Stimulated activated CD8-positive, alpha-beta memory T cell treated with anti-CD3 and anti-CD28 coated beads, Interleukin-7, amount 100 ng/mL, for 48 hours (primary cell): Measurements from ENCODE around the gene CASP8.
"Not testable (repeated sequence)": the region's sequence is repeated elsewhere in the genome, so short reads cannot be mapped to it uniquely, and the experiment has no call there.

Experiments
- DNase-seq, 2 donors: peaks; one replicate each; pipeline ENCODE4 v3.0.0-alpha.2; 2020; ENCODE audit warnings: low read depth in 1 of 2; ENCODE audit errors: extremely low read depth in 1 of 2

The CASP8 gene

GRCh38 chr2:201267278-201268030, 7.1 kb downstream of the CASP8 start:
- no peak for DNase-seq

GRCh38 chr2:201269764-201270163, 9.4 kb downstream of the CASP8 start:
- DNase-seq: no peak

- no peak for DNase-seq
These were observed 10.1 kb downstream of the CASP8 start for GRCh38 chr2:201270293-201271001.

GRCh38 chr2:201271917-201272316, 11.6 kb downstream of the CASP8 start:
- no peak for DNase-seq

- DNase-seq: no peak
These were observed 13.1 kb downstream of the CASP8 start for GRCh38 chr2:201273330-201273983.

- DNase-seq: no peak
These were observed 14.7 kb downstream of the CASP8 start for GRCh38 chr2:201275069-201275468.

GRCh38 chr2:201275990-201276389, 15.7 kb downstream of the CASP8 start:
- no peak for DNase-seq

- no peak for DNase-seq
These were observed 16.2 kb downstream of the CASP8 start for GRCh38 chr2:201276511-201276910.

GRCh38 chr2:201279079-201279478, 18.7 kb downstream of the CASP8 start:
- no peak for DNase-seq

GRCh38 chr2:201280191-201281040, 20.1 kb downstream of the CASP8 start:
- no peak for DNase-seq

GRCh38 chr2:201285499-201285898, 25.2 kb downstream of the CASP8 start:
- no peak for DNase-seq

GRCh38 chr2:201290457-201291148, 30.3 kb downstream of the CASP8 start:
- DNase-seq: not testable (repeated sequence)

GRCh38 chr2:201298462-201299052, 38.2 kb downstream of the CASP8 start:
- no peak for DNase-seq

- not testable (repeated sequence) for DNase-seq
These were observed 39.6 kb downstream of the CASP8 start for GRCh38 chr2:201299929-201300328.

GRCh38 chr2:201307876-201308275, 47.5 kb downstream of the CASP8 start:
- no peak for DNase-seq

- no peak for DNase-seq
These were observed 48.6 kb downstream of the CASP8 start for GRCh38 chr2:201308914-201309313.

- DNase-seq: no peak
These were observed 53.0 kb downstream of the CASP8 start for GRCh38 chr2:201313362-201313761.

GRCh38 chr2:201319511-201319910, 59.2 kb downstream of the CASP8 start:
- DNase-seq: no peak

- DNase-seq: no peak
These were observed 59.9 kb downstream of the CASP8 start for GRCh38 chr2:201320257-201320656.

- DNase-seq: no peak
These were observed 60.4 kb downstream of the CASP8 start for GRCh38 chr2:201320701-201321100.
